ENCODE measurements around the gene SSH2.

Gene SSH2

GRCh38 chr17:29771546-29771945 is 158.5 kb downstream of the SSH2 start:
- no peak for DNase-seq

- DNase-seq = no peak
Measured at GRCh38 chr17:29769225-29769624, 160.8 kb downstream of the SSH2 start.

- DNase-seq = no peak
Measured at GRCh38 chr17:29766796-29767327, 163.2 kb downstream of the SSH2 start.

GRCh38 chr17:29764748-29765147 is 165.3 kb downstream of the SSH2 start:
- no peak for DNase-seq

GRCh38 chr17:29764217-29764616 is 165.8 kb downstream of the SSH2 start:
- DNase-seq = no peak

GRCh38 chr17:29763273-29763672 is 166.8 kb downstream of the SSH2 start:
- no peak for DNase-seq

GRCh38 chr17:29761040-29761761 is 168.8 kb downstream of the SSH2 start:
- DNase-seq = peak; percentile 91

- peak; percentile 50 for DNase-seq
Measured at GRCh38 chr17:29760279-29761039, 169.6 kb downstream of the SSH2 start.

- DNase-seq = no peak
Measured at GRCh38 chr17:29758255-29758654, 171.8 kb downstream of the SSH2 start.

- DNase-seq = no peak
Measured at GRCh38 chr17:29757788-29758187, 172.2 kb downstream of the SSH2 start.

GRCh38 chr17:29753845-29754439 is 176.1 kb downstream of the SSH2 start:
- no peak for DNase-seq

DNA sequence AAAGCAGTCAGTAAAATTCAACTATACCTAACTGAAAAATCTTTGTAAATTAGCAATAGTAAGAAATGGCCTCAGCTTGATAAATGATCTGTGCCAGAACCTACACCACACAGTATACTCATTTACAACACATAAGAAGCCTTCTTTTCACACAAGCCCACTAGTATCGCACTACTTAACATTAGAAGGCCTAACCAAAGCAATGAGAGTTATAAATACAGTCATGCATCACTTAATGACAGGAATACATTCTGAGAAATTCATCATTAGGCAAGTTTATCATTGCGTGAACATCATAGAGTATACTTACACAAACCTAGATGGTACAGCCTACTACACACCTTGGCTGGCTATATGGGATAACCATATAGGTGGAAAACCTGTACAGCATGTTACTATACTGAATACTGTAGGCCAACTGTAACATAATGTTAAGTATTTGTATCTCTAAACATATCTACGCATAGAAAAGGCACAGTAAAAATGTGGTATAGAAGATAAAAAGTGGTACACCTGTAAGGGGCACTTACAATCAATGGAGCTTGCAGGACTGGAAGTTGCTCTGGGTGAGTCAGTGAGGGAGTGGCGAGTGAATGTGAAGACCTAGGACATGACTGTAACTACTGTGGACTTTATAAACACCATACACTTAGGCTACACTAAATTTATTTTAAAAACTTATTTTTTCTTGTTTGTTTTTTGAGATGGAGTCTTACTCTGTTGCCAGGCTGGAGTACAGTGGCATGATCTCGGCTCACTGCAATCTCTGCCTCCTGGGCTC is 180.8 kb downstream of the SSH2 start:
- no peak for DNase-seq

DNA sequence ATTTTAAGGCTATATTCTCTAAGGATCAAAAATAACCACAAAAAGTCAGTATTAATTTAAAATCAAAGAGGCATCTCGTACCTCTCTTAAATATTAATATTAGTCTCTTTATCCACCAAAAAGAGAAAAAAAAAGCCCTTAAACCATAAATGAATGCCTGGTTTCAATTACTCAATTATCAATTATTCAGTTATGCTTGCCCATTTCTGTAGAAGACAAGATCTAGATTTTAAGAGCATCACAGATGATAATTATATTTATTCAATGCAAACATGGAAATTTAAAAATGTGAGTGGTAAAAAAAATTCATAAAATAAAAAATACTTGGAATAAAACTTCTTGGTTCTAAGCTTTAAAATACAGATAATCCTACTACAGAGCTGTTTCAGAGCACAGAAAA is 181.6 kb downstream of the SSH2 start:
- no peak for DNase-seq

GRCh38 chr17:29747660-29748059 is 182.4 kb downstream of the SSH2 start:
- no peak for DNase-seq

DNA sequence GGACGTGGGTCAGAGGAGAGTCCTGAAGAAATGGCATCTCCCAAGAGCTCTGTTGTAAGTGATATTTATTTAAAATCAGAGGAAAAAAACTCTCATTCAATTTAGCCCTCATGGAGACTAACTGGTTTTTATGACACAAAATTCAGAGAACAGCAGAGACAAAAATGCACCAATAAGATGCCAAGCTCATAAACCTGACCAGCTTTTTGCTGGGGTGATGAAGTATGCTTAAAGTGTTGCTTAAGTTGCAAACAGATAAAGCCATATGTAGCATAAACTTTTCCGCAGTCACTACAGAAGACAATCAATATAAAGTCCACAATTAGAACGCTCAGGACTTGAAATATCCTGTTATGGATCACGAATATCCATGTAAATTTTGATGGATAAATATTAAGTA is 183.4 kb downstream of the SSH2 start:
- no peak for DNase-seq

GRCh38 chr17:29744121-29744520 is 185.9 kb downstream of the SSH2 start:
- DNase-seq = no peak

GRCh38 chr17:29742210-29742513 is 187.9 kb downstream of the SSH2 start:
- DNase-seq = no peak

DNA sequence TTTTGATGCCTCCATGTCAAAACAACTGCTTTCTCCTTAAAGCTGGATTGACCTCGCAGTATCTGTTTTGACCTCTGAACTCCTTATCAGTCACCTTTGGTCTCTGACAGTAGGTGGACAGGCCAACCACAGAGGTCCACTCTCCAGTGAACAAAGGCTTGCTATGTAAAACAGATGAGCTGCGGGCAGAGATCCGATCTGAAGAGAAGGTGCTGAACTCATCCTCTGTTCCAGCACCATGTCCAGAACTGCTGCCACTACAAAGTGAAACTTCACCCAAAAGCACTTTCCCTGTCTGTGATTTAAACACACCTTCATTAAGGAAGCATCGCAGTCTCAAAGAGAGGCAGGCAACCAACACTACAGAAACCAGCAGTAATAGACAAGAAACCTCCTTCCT is 190.0 kb downstream of the SSH2 start:
- no peak for DNase-seq

DNA sequence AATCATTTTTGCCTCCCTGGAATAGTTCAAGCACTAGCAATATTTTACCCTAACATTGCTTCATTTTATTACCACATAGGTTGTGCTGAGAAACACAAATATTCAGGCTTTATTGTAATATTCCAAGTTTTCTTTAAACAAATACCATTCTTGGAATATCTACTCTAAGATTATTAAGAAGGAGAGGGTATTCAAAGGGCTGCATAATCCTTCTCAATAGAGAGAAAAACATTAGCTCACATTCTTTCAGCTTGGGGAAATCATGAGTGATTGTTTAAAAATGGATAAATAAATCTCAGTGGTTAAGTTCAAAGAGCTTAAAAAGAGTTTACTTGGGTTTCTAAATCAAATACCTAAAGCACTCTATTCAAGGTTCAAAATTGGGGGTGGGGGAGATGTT is 195.4 kb downstream of the SSH2 start:
- no peak for DNase-seq

- no peak for DNase-seq
Measured at GRCh38 chr17:29733166-29733565, 196.9 kb downstream of the SSH2 start.

GRCh38 chr17:29732613-29733012 is 197.4 kb downstream of the SSH2 start:
- DNase-seq = no peak

GRCh38 chr17:29732209-29732608 is 197.8 kb downstream of the SSH2 start:
- no peak for DNase-seq

DNA sequence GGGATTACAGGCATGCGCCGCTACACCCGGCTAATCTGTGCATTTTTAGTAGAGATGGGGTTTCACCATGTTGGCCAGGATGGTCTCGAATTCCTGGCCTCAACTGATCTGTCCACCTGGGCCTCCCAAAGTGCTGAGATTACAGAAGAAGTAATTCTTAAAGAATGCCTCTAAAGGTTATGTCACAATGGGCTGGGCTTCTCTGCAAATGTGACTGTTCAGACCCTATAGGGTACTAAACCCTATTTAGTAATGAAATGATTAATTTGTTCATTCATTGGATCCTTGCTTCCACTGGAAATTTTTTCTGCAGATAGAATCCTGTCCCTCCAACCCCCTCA is 198.5 kb downstream of the SSH2 start:
- no peak for DNase-seq

Data from stimulated activated CD4-positive, alpha-beta T cell treated with anti-CD3 and anti-CD28 coated beads, Interleukin-4, amount 100 ng/mL, for 1 hour (primary cell).